Immature natural killer cell (primary cell): ENCODE measurements around the gene SLC26A9. TPM values are rescaled to one million over a fixed set of nuclear protein-coding genes. Genes with fewer than 3 reads are reported as not detected.

Source experiments
- DNase-seq, 3 donors: peaks; one replicate each; pipeline ENCODE4 v3.0.0; 2022; ENCODE audit warnings: mixed read lengths in 1 of 3
- H3K27ac Mint-ChIP-seq, 6 donors: one replicate each; pipeline ENCODE4 v1.8.0; 2020; ENCODE audit warnings: mixed read lengths in 6 of 6, mild to moderate bottlenecking in 5 of 6, inconsistent platforms in 4 of 6, moderate library complexity in 3 of 6
- H3K27me3 Mint-ChIP-seq, 3 donors: one replicate each; pipeline ENCODE4 v1.8.0; 2020 to 2021; ENCODE audit warnings: low read depth in 3 of 3, mild to moderate bottlenecking in 3 of 3, mixed read lengths in 3 of 3, moderate library complexity in 3 of 3, inconsistent platforms in 1 of 3
- H3K36me3 Mint-ChIP-seq, 3 donors: one replicate each; pipeline ENCODE4 v1.8.0; 2020; ENCODE audit warnings: mixed read lengths in 3 of 3, inconsistent platforms in 2 of 3, mild to moderate bottlenecking in 2 of 3
- H3K4me1 Mint-ChIP-seq, 2 donors: one replicate each; pipeline ENCODE4 v1.8.0; 2020; ENCODE audit warnings: inconsistent platforms in 2 of 2, mild to moderate bottlenecking in 2 of 2, mixed read lengths in 2 of 2, moderate library complexity in 1 of 2
- H3K4me3 Mint-ChIP-seq, 5 donors: one replicate each; pipeline ENCODE4 v1.8.0; 2020; ENCODE audit warnings: mild to moderate bottlenecking in 5 of 5, mixed read lengths in 5 of 5, inconsistent platforms in 3 of 5, moderate library complexity in 3 of 5
- H3K9me3 Mint-ChIP-seq, 6 donors: one replicate each; pipeline ENCODE4 v1.8.0; 2020; ENCODE audit warnings: mild to moderate bottlenecking in 6 of 6, mixed read lengths in 6 of 6, inconsistent platforms in 4 of 6, moderate library complexity in 3 of 6
- polyA plus RNA-seq, 3 donors: library from polyadenylated mRNA; unstranded; fragments of 300-500 nt; fragmentation: Illumina TruSeq; gene quantifications; one replicate each; pipeline ENCODE4 v1.2.3, GENCODE V29; 2021

SLC26A9 gene
- polyA plus RNA-seq, 3 donors from 2014 or later = not detected

- Mint-ChIP-seq H3K4me1 (no peaks in the 10 kb centered on the region), H3K9me3 (no peaks in the 10 kb centered on the region), H3K27ac (no peak overlapping the region), H3K4me3 (no peak overlapping the region), H3K27me3 (peaks cover 0 to 4% (median 0%) of the 10 kb centered on the region in 3 donors), H3K36me3 (no peaks in the 10 kb centered on the region)
- no peak for DNase-seq
These were observed 20.4 kb downstream of the SLC26A9 start for GRCh38 chr1:205922806-205923205.

- H3K27me3 Mint-ChIP-seq = peaks cover 0 to 4% (median 0%) of the 10 kb centered on the region in 3 donors
- no peak overlapping the region for H3K27ac Mint-ChIP-seq
- H3K4me1 Mint-ChIP-seq = no peaks in the 10 kb centered on the region
- no peaks in the 10 kb centered on the region for H3K9me3 Mint-ChIP-seq
- H3K36me3 Mint-ChIP-seq = no peaks in the 10 kb centered on the region
- no peak for DNase-seq
- H3K4me3 Mint-ChIP-seq = no peak overlapping the region
These were observed 20.9 kb downstream of the SLC26A9 start for GRCh38 chr1:205922314-205922713.

- H3K4me1 Mint-ChIP-seq = no peaks in the 10 kb centered on the region
- H3K9me3 Mint-ChIP-seq = no peaks in the 10 kb centered on the region
- no peak overlapping the region for H3K4me3 Mint-ChIP-seq
- peaks cover 0 to 4% (median 2%) of the 10 kb centered on the region in 3 donors for H3K27me3 Mint-ChIP-seq
- no peak for DNase-seq
- H3K27ac Mint-ChIP-seq = no peak overlapping the region
- H3K36me3 Mint-ChIP-seq = no peaks in the 10 kb centered on the region
These were observed 21.7 kb downstream of the SLC26A9 start for GRCh38 chr1:205921570-205921909.

GRCh38 chr1:205920861-205921569, 22.2 kb downstream of the SLC26A9 start:
- H3K4me1 Mint-ChIP-seq = no peaks in the 10 kb centered on the region
- H3K4me3 Mint-ChIP-seq = no peak overlapping the region
- H3K27ac Mint-ChIP-seq = no peak overlapping the region
- no peak for DNase-seq
- H3K9me3 Mint-ChIP-seq = no peaks in the 10 kb centered on the region
- no peaks in the 10 kb centered on the region for H3K36me3 Mint-ChIP-seq
- H3K27me3 Mint-ChIP-seq = peaks cover 0 to 4% (median 2%) of the 10 kb centered on the region in 3 donors

GRCh38 chr1:205920159-205920558, 23.1 kb downstream of the SLC26A9 start:
- Mint-ChIP-seq H3K4me1 (peaks cover 0 to 2% of the 10 kb centered on the region in 2 donors), H3K4me3 (no peak overlapping the region)

GRCh38 chr1:205918955-205919746, 24.1 kb downstream of the SLC26A9 start:
- Mint-ChIP-seq H3K4me1 (peaks cover 0 to 2% of the 10 kb centered on the region in 2 donors), H3K9me3 (no peaks in the 10 kb centered on the region), H3K27ac (no peak overlapping the region), H3K4me3 (no peak overlapping the region), H3K36me3 (no peaks in the 10 kb centered on the region), H3K27me3 (peaks cover 2 to 4% (median 4%) of the 10 kb centered on the region in 3 donors)
- peak; percentile 29 to 39 (median 36) for DNase-seq

More at GRCh38 chr1:205920159-205920558, 23.1 kb downstream of the SLC26A9 start:
- no peaks in the 10 kb centered on the region for H3K36me3 Mint-ChIP-seq
- DNase-seq = no peak
- peaks cover 2 to 4% (median 4%) of the 10 kb centered on the region in 3 donors for H3K27me3 Mint-ChIP-seq
- H3K9me3 Mint-ChIP-seq = no peaks in the 10 kb centered on the region
- no peak overlapping the region for H3K27ac Mint-ChIP-seq

- no peak for DNase-seq
- Mint-ChIP-seq H3K36me3 (no peaks in the 10 kb centered on the region), H3K9me3 (no peaks in the 10 kb centered on the region), H3K27me3 (peaks cover 4% of the 10 kb centered on the region in 3 donors), H3K4me1 (peaks cover 0 to 2% of the 10 kb centered on the region in 2 donors), H3K4me3 (no peak overlapping the region), H3K27ac (no peak overlapping the region)
These were observed 25.6 kb downstream of the SLC26A9 start for GRCh38 chr1:205917466-205918238.

GRCh38 chr1:205916541-205916940, 26.7 kb downstream of the SLC26A9 start:
- DNase-seq = no peak
- Mint-ChIP-seq H3K4me3 (no peak overlapping the region), H3K36me3 (no peaks in the 10 kb centered on the region), H3K4me1 (peaks cover 0 to 2% of the 10 kb centered on the region in 2 donors), H3K9me3 (no peaks in the 10 kb centered on the region), H3K27me3 (peaks cover 3 to 8% (median 4%) of the 10 kb centered on the region in 3 donors), H3K27ac (no peak overlapping the region)

- H3K4me1 Mint-ChIP-seq = peaks cover 0 to 2% of the 10 kb centered on the region in 2 donors
These were observed 27.8 kb downstream of the SLC26A9 start for GRCh38 chr1:205915354-205915990.

GRCh38 chr1:205914730-205915129, 28.5 kb downstream of the SLC26A9 start:
- no peaks in the 10 kb centered on the region for H3K36me3 Mint-ChIP-seq
- peaks cover 0 to 8% (median 4%) of the 10 kb centered on the region in 3 donors for H3K27me3 Mint-ChIP-seq
- peaks cover 0 to 2% of the 10 kb centered on the region in 2 donors for H3K4me1 Mint-ChIP-seq
- no peak for DNase-seq
- no peaks in the 10 kb centered on the region for H3K9me3 Mint-ChIP-seq
- no peak overlapping the region for H3K27ac Mint-ChIP-seq
- no peak overlapping the region for H3K4me3 Mint-ChIP-seq

More at GRCh38 chr1:205915354-205915990, 27.8 kb downstream of the SLC26A9 start:
- H3K4me3 Mint-ChIP-seq = no peak overlapping the region
- peak overlapping the region in 1 of 6 donors; percentile 36 for H3K27ac Mint-ChIP-seq
- no peaks in the 10 kb centered on the region for H3K36me3 Mint-ChIP-seq
- peaks cover 0 to 8% (median 4%) of the 10 kb centered on the region in 3 donors for H3K27me3 Mint-ChIP-seq
- no peak for DNase-seq
- H3K9me3 Mint-ChIP-seq = no peaks in the 10 kb centered on the region

- H3K9me3 Mint-ChIP-seq = no peaks in the 10 kb centered on the region
- H3K27me3 Mint-ChIP-seq = peaks cover 0 to 8% (median 4%) of the 10 kb centered on the region in 3 donors
- H3K27ac Mint-ChIP-seq = no peak overlapping the region
- H3K4me3 Mint-ChIP-seq = no peak overlapping the region
- peaks cover 0 to 2% of the 10 kb centered on the region in 2 donors for H3K4me1 Mint-ChIP-seq
- DNase-seq = no peak
- no peaks in the 10 kb centered on the region for H3K36me3 Mint-ChIP-seq
These were observed 29.1 kb downstream of the SLC26A9 start for GRCh38 chr1:205914155-205914507.

GRCh38 chr1:205913451-205914154, 29.7 kb downstream of the SLC26A9 start:
- Mint-ChIP-seq H3K27me3 (peaks cover 0 to 8% (median 4%) of the 10 kb centered on the region in 3 donors), H3K4me3 (no peak overlapping the region), H3K36me3 (no peaks in the 10 kb centered on the region), H3K4me1 (peaks cover 0 to 2% of the 10 kb centered on the region in 2 donors), H3K27ac (no peak overlapping the region), H3K9me3 (no peaks in the 10 kb centered on the region)
- no peak for DNase-seq

GRCh38 chr1:205907794-205908193, 35.5 kb downstream of the SLC26A9 start:
- peaks cover 0 to 10% (median 0%) of the 10 kb centered on the region in 3 donors for H3K36me3 Mint-ChIP-seq
- H3K4me1 Mint-ChIP-seq = no peaks in the 10 kb centered on the region
- peaks cover 0 to 10% (median 0%) of the 10 kb centered on the region in 6 donors for H3K9me3 Mint-ChIP-seq
- peaks cover 0 to 4% (median 1%) of the 10 kb centered on the region in 3 donors for H3K27me3 Mint-ChIP-seq
- DNase-seq = no peak
- no peak overlapping the region for H3K27ac Mint-ChIP-seq
- no peak overlapping the region for H3K4me3 Mint-ChIP-seq
